Measurements from ENCODE around the gene PDE4B. TPM values are rescaled to one million over a fixed set of nuclear protein-coding genes. Genes with fewer than 3 reads are reported as not detected.

PDE4B gene
- total RNA-seq, 1 donor from 2014 or later: 7.6 TPM

- TF ChIP-seq, protein P1, sequence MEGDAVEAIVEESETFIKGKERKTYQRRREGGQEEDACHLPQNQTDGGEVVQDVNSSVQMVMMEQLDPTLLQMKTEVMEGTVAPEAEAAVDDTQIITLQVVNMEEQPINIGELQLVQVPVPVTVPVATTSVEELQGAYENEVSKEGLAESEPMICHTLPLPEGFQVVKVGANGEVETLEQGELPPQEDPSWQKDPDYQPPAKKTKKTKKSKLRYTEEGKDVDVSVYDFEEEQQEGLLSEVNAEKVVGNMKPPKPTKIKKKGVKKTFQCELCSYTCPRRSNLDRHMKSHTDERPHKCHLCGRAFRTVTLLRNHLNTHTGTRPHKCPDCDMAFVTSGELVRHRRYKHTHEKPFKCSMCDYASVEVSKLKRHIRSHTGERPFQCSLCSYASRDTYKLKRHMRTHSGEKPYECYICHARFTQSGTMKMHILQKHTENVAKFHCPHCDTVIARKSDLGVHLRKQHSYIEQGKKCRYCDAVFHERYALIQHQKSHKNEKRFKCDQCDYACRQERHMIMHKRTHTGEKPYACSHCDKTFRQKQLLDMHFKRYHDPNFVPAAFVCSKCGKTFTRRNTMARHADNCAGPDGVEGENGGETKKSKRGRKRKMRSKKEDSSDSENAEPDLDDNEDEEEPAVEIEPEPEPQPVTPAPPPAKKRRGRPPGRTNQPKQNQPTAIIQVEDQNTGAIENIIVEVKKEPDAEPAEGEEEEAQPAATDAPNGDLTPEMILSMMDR (IDR thresholded peaks at IDR 0.05; ENCODE audit: insufficient read depth, low read depth, low read length): no peak
- TF ChIP-seq EZH2 (IDR thresholded peaks at IDR 0.05; ENCODE audit: insufficient read depth, low read length): no peak
- Mint-ChIP-seq H3K4me3 (ENCODE audit: unreplicated experiment) (no peak overlapping the region), H3K36me3 (ENCODE audit: low read depth, unreplicated experiment) (no peaks in the 10 kb centered on the region), H3K4me1 (ENCODE audit: low read depth, unreplicated experiment) (no peaks in the 10 kb centered on the region), H3K27me3 (ENCODE audit: low read depth, unreplicated experiment) (no peaks in the 10 kb centered on the region), H3K27ac (ENCODE audit: unreplicated experiment) (no peak overlapping the region), H3K9me3 (ENCODE audit: unreplicated experiment) (peaks cover 5% of the 10 kb centered on the region)
- Histone ChIP-seq H3K9me3 (ENCODE audit: insufficient read depth, low read depth, low read length) (no peaks in the 10 kb centered on the region), H3K4me2 (ENCODE audit: low read length) (no peak overlapping the region), H3K27me3 (ENCODE audit: insufficient read depth, low read length) (no peaks in the 10 kb centered on the region), H3K4me3 (ENCODE audit: insufficient read depth, low read depth, low read length) (no peak overlapping the region), H3K36me3 (ENCODE audit: insufficient read depth, low read length) (no peaks in the 10 kb centered on the region), H3K9ac (ENCODE audit: low read length) (no peak overlapping the region), H3K4me1 (ENCODE audit: insufficient read depth, low read length) (no peaks in the 10 kb centered on the region), H4K20me1 (ENCODE audit: insufficient read depth, low read length) (no peaks in the 10 kb centered on the region), H3K27ac (ENCODE audit: low read depth, low read length) (no peak overlapping the region), H2AFZ (ENCODE audit: low read depth, low read length) (no peak overlapping the region), H3K79me2 (ENCODE audit: insufficient read depth, low read length) (no peaks in the 10 kb centered on the region)
- DNase-seq (ENCODE audit: low read depth) (no peak), FAIRE-seq (no peak)
Measured at GRCh38 chr1:66393586-66394287, 601.0 kb downstream of the PDE4B start.

GRCh38 chr1:66394603-66395002, 601.9 kb downstream of the PDE4B start:
- Histone ChIP-seq H3K9me3 (ENCODE audit: insufficient read depth, low read depth, low read length) (no peaks in the 10 kb centered on the region), H3K27ac (ENCODE audit: low read depth, low read length) (no peak overlapping the region)
- TF ChIP-seq, protein P1 (IDR thresholded peaks at IDR 0.05; ENCODE audit: insufficient read depth, low read depth, low read length): no peak
- TF ChIP-seq EZH2 (IDR thresholded peaks at IDR 0.05; ENCODE audit: insufficient read depth, low read length): no peak

More at GRCh38 chr1:66394603-66395002, 601.9 kb downstream of the PDE4B start:
- no peaks in the 10 kb centered on the region for H3K4me1 Mint-ChIP-seq (ENCODE audit: low read depth, unreplicated experiment)
- DNase-seq (ENCODE audit: low read depth) (no peak), FAIRE-seq (no peak)
- H3K36me3 ChIP-seq (ENCODE audit: insufficient read depth, low read length): no peaks in the 10 kb centered on the region
- no peak overlapping the region for H3K4me3 Mint-ChIP-seq (ENCODE audit: unreplicated experiment)
- no peak overlapping the region for H3K4me2 ChIP-seq (ENCODE audit: low read length)
- H3K27ac Mint-ChIP-seq (ENCODE audit: unreplicated experiment): no peak overlapping the region
- H3K9me3 Mint-ChIP-seq (ENCODE audit: unreplicated experiment): peaks cover 3% of the 10 kb centered on the region
- H3K36me3 Mint-ChIP-seq (ENCODE audit: low read depth, unreplicated experiment): no peaks in the 10 kb centered on the region
- no peaks in the 10 kb centered on the region for H3K79me2 ChIP-seq (ENCODE audit: insufficient read depth, low read length)
- no peak overlapping the region for H2AFZ ChIP-seq (ENCODE audit: low read depth, low read length)
- H3K27me3 ChIP-seq (ENCODE audit: insufficient read depth, low read length): no peaks in the 10 kb centered on the region
- H3K9ac ChIP-seq (ENCODE audit: low read length): no peak overlapping the region
- no peaks in the 10 kb centered on the region for H3K4me1 ChIP-seq (ENCODE audit: insufficient read depth, low read length)
- no peaks in the 10 kb centered on the region for H3K27me3 Mint-ChIP-seq (ENCODE audit: low read depth, unreplicated experiment)
- no peak overlapping the region for H3K4me3 ChIP-seq (ENCODE audit: insufficient read depth, low read depth, low read length)
- H4K20me1 ChIP-seq (ENCODE audit: insufficient read depth, low read length): no peaks in the 10 kb centered on the region
